ENCODE data around the gene ZNF705A.

DNA sequence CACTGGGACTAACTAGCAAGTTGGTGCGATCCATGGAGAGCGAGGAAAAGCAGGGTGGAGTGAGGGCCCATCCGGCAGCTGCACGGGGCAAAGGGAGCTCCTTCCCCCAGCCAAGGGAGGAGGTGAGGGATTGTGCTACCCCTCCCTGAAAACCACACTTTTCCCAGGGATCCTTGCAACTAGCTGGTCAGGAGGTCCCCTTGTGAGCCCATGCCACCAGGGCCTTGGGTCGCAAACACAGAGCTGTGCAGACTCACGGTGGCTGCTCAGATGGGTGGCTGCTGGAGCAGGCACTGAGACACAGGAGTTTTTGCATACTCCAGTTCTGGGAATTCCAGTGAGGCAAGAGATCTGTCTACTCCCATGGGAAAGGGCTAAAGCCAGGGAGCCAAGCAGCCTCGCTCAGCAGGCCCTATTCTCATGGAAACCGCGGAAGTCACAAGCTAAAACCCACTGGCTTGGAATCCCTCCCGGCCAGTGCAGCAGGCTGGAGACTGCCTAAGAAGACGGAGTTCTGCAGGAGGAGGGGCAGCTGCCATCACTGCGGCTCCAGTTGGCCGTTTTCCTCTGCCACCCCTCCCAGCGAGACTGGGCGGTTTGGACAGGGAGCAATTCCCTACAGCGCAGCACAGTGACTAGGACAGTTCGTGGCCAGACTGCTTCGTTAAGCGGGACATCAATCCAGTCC lies 10.9 kb upstream of the ZNF705A start:
- no peak for TF ChIP-seq CTCF (IDR thresholded peaks at IDR 0.05; ENCODE audit: insufficient read depth, low read length, poor library complexity, severe bottlenecking)
- TF ChIP-seq EZH2phosphoT487 (conservative IDR thresholded peaks at IDR 0.05; ENCODE audit: low read length), result no peak

Data from SU-DHL-6 (cell line).